Activated T-helper 1 cell treated with anti-CD3 and anti-CD28 coated beads, Interleukin-2, amount 50 U/mL, for 16 hours (primary cell): Measurements from ENCODE around the gene KRTAP25-1.

Source experiments
- DNase-seq, 2 donors: peaks; one replicate each; pipeline ENCODE4 v3.0.0-alpha.2; 2020; ENCODE audit warnings: low read depth in 1 of 2, low spot score in 1 of 2

KRTAP25-1 gene

DNA sequence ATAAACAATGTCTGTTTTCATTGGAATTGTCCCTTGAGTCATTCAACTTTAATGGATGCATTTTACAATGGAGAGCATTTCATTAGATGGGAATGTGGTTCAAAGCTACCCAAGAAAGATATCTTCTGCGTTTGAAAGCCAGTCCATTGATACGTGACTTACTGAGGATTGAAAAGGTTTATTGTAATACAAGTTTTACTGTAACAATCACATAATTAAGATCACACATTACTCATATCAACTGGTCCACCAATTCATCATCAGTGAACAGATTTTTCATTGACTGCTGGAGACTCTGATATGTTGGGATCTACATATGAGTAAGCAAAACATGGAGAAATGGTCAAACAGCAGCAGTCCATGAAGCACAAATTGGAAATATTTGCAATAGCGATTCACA, 39.4 kb downstream of the KRTAP25-1 start:
- DNase-seq, result no peak

DNA sequence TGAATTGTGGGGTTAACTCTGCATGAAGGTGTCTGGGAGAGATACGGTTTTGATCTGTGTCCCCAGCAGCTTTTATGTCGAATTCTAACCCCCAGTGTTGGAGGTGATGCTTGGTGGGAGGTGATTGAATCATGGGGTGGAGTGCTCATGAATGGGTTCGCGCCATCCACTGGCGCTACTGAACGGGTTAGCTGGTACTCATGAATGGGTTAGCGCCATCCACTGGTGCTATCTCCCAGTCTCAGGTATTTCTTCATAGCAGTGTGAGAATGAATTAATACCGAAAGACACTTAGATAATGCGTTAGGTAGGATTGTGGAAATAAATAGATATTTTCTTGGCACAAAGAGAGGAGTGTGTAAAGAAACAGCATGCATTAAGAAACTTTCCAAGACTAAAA, 40.5 kb downstream of the KRTAP25-1 start:
- no peak for DNase-seq

- no peak for DNase-seq
Measured at GRCh38 chr21:30245061-30245460, 44.3 kb downstream of the KRTAP25-1 start.

GRCh38 chr21:30243691-30244090, 45.6 kb downstream of the KRTAP25-1 start:
- no peak for DNase-seq

DNA sequence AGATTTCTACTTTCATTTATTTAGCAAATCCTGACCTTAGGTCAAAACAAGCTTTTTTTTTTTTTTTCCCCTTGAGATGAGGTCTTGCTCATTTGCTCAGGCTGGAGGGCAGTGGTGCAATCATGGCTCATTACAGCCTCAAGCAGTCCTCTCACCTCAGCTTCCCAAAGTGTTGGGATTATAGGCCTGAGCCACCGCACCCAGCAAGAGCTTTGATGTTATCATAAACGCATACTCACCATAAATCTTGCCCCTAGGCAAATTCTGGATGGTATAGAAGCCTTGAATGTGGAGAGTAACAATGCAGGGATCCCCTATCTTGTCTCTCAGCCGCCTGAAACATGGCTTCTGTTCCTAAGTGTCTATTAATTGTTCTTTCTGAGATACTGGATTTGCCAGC, 48.7 kb downstream of the KRTAP25-1 start:
- no peak for DNase-seq
